K562 (cell line): Measurements from ENCODE around the gene UBE2L6. TPM values are rescaled to one million over a fixed set of nuclear protein-coding genes. Genes with fewer than 3 reads are reported as not detected.

ENCODE experiments used
- ATAC-seq: fragments of 200-7000 bp; cut with Tn5 transposase; 3 replicates; pipeline ENCODE4 v1.9.1; 2020; ENCODE audit warnings: moderate library complexity
- BruUV-seq: library from RNA; stranded (reverse); fragments of 400-500 nt; replicated peaks from 2 replicates; lab custom pipeline; 2021; lab: Mats Ljungman, UMichigan
- CTCF ChIA-PET: fragments of 300-600 bp; formaldehyde crosslinking; extraction: SDS; loops from one replicate; lab custom pipeline; 2021; ENCODE audit warnings: low intra/inter-chr PET ratio; lab: Yijun Ruan, JAX
- POLR2A ChIA-PET: fragments of 300-600, 350-650 bp; sonication (Branson Sonifier 250); formaldehyde crosslinking; extraction: SDS; loops from one replicate; lab custom pipeline; 2021; ENCODE audit warnings: antibody characterized with exemption, inconsistent platforms; lab: Yijun Ruan, JAX
- DNase-seq, 4 experiments: peaks; one replicate each; pipeline versions ENCODE4 v3.0.0 to v3.0.0-alpha.2; 2011 to 2018; ENCODE audit warnings: low spot score in 3 of 4, mixed read lengths in 3 of 4; ENCODE audit errors: extremely low read depth in 1 of 4
- FAIRE-seq: peaks from 2 replicates; lab custom pipeline; 2011; peaks lifted over from hg19 to GRCh38; lab: Jason Lieb, UNC
- H2AFZ ChIP-seq: 2 replicates; pipeline ENCODE4 v1.6.0; 2011; ENCODE audit warnings: low read depth, low read length, control low read depth, inconsistent platforms
- H3K27ac ChIP-seq: fragments of 200-600 bp; 3 replicates; pipeline ENCODE4 v1.8.0; 2011; ENCODE audit warnings: low read depth, mild to moderate bottlenecking, control low read depth, inconsistent platforms, low read length, moderate library complexity, mixed read lengths; ENCODE audit errors: extremely low read depth
- H3K27me3 ChIP-seq, 2 experiments: fragments of 300-600 bp in 1 of 2; 2 replicates in 1 of 2; 3 replicates in 1 of 2; pipeline versions ENCODE4 v1.6.0 to v1.8.0; 2011; ENCODE audit warnings: inconsistent platforms in 2 of 2, low read length in 2 of 2, mild to moderate bottlenecking in 1 of 2, mixed read lengths in 1 of 2, moderate library complexity in 1 of 2; ENCODE audit not compliant: control insufficient read depth in 2 of 2, insufficient read depth in 2 of 2
- H3K36me3 ChIP-seq: fragments of 300-600 bp; 3 replicates; pipeline ENCODE4 v1.8.0; 2011; ENCODE audit warnings: mild to moderate bottlenecking, low read length, inconsistent platforms; ENCODE audit not compliant: control insufficient read depth, insufficient read depth
- H3K4me1 ChIP-seq, 2 experiments: fragments of 200-600 bp in 1 of 2; replicated peaks in 1 of 2; 2 replicates in 1 of 2; 3 replicates in 1 of 2; pipeline versions ENCODE4 v1.5.1 to v1.8.0; 2011; ENCODE audit warnings: inconsistent platforms in 2 of 2, low read length in 2 of 2, mild to moderate bottlenecking in 1 of 2, mixed read lengths in 1 of 2, moderate library complexity in 1 of 2; ENCODE audit not compliant: control insufficient read depth in 2 of 2, insufficient read depth in 2 of 2
- H3K4me2 ChIP-seq: 2 replicates; pipeline ENCODE4 v1.6.1; 2011; ENCODE audit warnings: low read length, control low read depth, inconsistent platforms, mixed read lengths; ENCODE audit not compliant: insufficient read depth
- H3K4me3 ChIP-seq: fragments of 200-600 bp; sonication (generic), shearing (Covaris generic); 2 replicates; pipeline ENCODE4 v1.5.1; 2016; ENCODE audit warnings: control low read depth, inconsistent platforms
- H3K79me2 ChIP-seq: fragments of 200-600 bp; 3 replicates; pipeline ENCODE4 v1.8.0; 2011; ENCODE audit warnings: low read length, inconsistent platforms; ENCODE audit not compliant: control insufficient read depth, insufficient read depth
- H3K9ac ChIP-seq, 2 experiments: 2 replicates each; pipeline versions ENCODE4 v1.6.0 to v1.6.1; 2011; ENCODE audit warnings: low read depth in 2 of 2, low read length in 2 of 2, control low read depth in 1 of 2, inconsistent platforms in 1 of 2, mild to moderate bottlenecking in 1 of 2, mixed read lengths in 1 of 2; ENCODE audit not compliant: insufficient read depth in 1 of 2
- H3K9me1 ChIP-seq: one replicate; pipeline ENCODE4 v1.6.0; 2011; ENCODE audit warnings: inconsistent platforms, mild to moderate bottlenecking, low read length, moderate library complexity; ENCODE audit not compliant: control insufficient read depth, insufficient read depth
- H3K9me3 ChIP-seq: replicated peaks from 2 replicates; pipeline ENCODE4 v1.5.1; 2011; ENCODE audit warnings: low read depth, low read length, inconsistent platforms; ENCODE audit not compliant: control insufficient read depth, insufficient read depth
- H4K20me1 ChIP-seq: replicated peaks from 2 replicates; pipeline ENCODE4 v1.6.1; 2011; ENCODE audit warnings: low read length, inconsistent platforms, mixed read lengths; ENCODE audit not compliant: control insufficient read depth, insufficient read depth
- CREBBP ChIP-seq: IDR thresholded peaks from one replicate; pipeline ENCODE4 v1.6.1; 2012; ENCODE audit warnings: low read depth, mild to moderate bottlenecking, control low read depth, inconsistent platforms, low read length
- SAFB ChIP-seq: fragments of 200-400 bp; formaldehyde crosslinking; IDR thresholded peaks from 2 replicates; pipeline ENCODE4 v1.6.1; 2017; ENCODE audit warnings: low read depth, low read length, borderline replicate concordance
- SRSF1 ChIP-seq: fragments of 200-400 bp; formaldehyde crosslinking; IDR thresholded peaks from 2 replicates; pipeline ENCODE4 v1.6.1; 2017; ENCODE audit warnings: mild to moderate bottlenecking, low read depth, low read length, moderate library complexity
- ZNF518B ChIP-seq: fragments of 250-450 bp; sonication (Bioruptor Pico); IDR thresholded peaks from 2 replicates; pipeline ENCODE4 v1.5.0; 2021; ENCODE audit warnings: mild to moderate bottlenecking, moderate library complexity
- ZNF655 ChIP-seq: fragments of 250-450 bp; sonication (Bioruptor Pico); IDR thresholded peaks from 2 replicates; pipeline ENCODE4 v1.5.0; 2021
- WGBS: fragments of 100-300 bp; shearing (Covaris generic); methylation state at CpG from one replicate; pipeline ENCODE4 v1.1.6; 2016; ENCODE audit warnings: low coverage, mixed read lengths; ENCODE audit not compliant: insufficient coverage; ENCODE audit errors: missing lambda C conversion rate; 5-methylcytosine and 5-hydroxymethylcytosine counted together
- in situ Hi-C: fragments of 300-500 bp; cut with MboI; formaldehyde crosslinking; loops from 4 replicates; pipeline ENCODE4 v1.15.0; 2018; ENCODE audit warnings: inconsistent platforms, mixed read lengths
- intact Hi-C: fragments of 100-400 bp; cut with micrococcal nuclease; formaldehyde crosslinking; loops from 2 replicates; pipeline ENCODE4 v1.14.2; 2022
- polyA plus RNA-seq, 8 experiments: library from polyadenylated mRNA; depleted of rRNA in 4 of 8; stranded (reverse) in 5 of 8; unstranded in 3 of 8; fragments of >200 nt; fragmentation: Nextera tagmentation in 2 of 8; fragmentation: Illumina TruSeq in 1 of 8; extraction: Ambion mirVana in 2 of 8; extraction: Trizol in 1 of 8; gene quantifications; 2 replicates each; pipeline versions ENCODE4 v1.2.1 to v1.2.3, GENCODE V29; 2011 to 2014; ENCODE audit warnings: inconsistent platforms in 1 of 8, missing spikeins in 1 of 8
- total RNA-seq, 7 experiments: library from RNA; depleted of rRNA in 6 of 7; stranded (reverse); fragments of >200 nt in 6 of 7; fragmentation: Illumina TruSeq in 2 of 7; extraction: Trizol in 2 of 7; gene quantifications; 2 replicates each; pipeline versions ENCODE4 v1.2.1 to v1.2.3, GENCODE V29; 2011 to 2021; ENCODE audit warnings: low replicate concordance in 1 of 7

Gene UBE2L6
- total and polyA plus RNA-seq, 9 of the 15 experiments (the other 6 are each of a cell fraction or from before 2014, with no cell fraction given), result 5.9 to 24.9 (median 9.7) TPM

GRCh38 chr11:57541169-57541568 is 26.3 kb downstream of the UBE2L6 start:
- intact Hi-C loops (no loop called here), in situ Hi-C loops (no loop called here)
- ChIA-PET CTCF (no interaction called here), POLR2A (interaction anchor here (0.7 kb wide), 1 partner anchor 28 kb away, joined by 4 read pairs; no protein-coding TSS in a partner anchor)
- H3K27ac ChIP-seq, result no peak overlapping the region
- H4K20me1 ChIP-seq, result no peaks in the 10 kb centered on the region
- H3K36me3 ChIP-seq, result no peaks in the 10 kb centered on the region
- H3K9me1 ChIP-seq, result no peaks in the 10 kb centered on the region
- FAIRE-seq, result no peak
- H3K4me2 ChIP-seq, result no peak overlapping the region
- no peaks in the 10 kb centered on the region for H3K9me3 ChIP-seq
- peaks cover 0 to 12% of the 10 kb centered on the region in 2 experiments; a peak in 3 of 5 replicates for H3K4me1 ChIP-seq
- 9% methylated on average over 5 of the region's 5 CpGs for whole genome bisulfite sequencing
- H3K79me2 ChIP-seq, result no peaks in the 10 kb centered on the region
- DNase-seq, result no peak
- no TSS peak for BruUV-seq
- no peak overlapping the region for H2AFZ ChIP-seq
- H3K4me3 ChIP-seq, result no peak overlapping the region
- no peak overlapping the region for H3K9ac ChIP-seq
- TF ChIP-seq ZNF518B (CRISPR knock-in tag) (no peak), ZNF655 (no peak), SRSF1 (no peak), CREBBP (no peak), SAFB (no peak)
- H3K27me3 ChIP-seq, result peaks cover 0 to 14% of the 10 kb centered on the region in 2 experiments; a peak in 2 of 5 replicates
- ATAC-seq, result no peak
